K562 (cell line): ENCODE measurements around the gene IRS4. TPM values are rescaled to one million over a fixed set of nuclear protein-coding genes. Genes with fewer than 3 reads are reported as not detected.

Source experiments
- ATAC-seq: fragments of 200-7000 bp; cut with Tn5 transposase; 3 replicates; pipeline ENCODE4 v1.9.1; 2020; ENCODE audit warnings: moderate library complexity
- BruUV-seq: library from RNA; stranded (reverse); fragments of 400-500 nt; replicated peaks from 2 replicates; lab custom pipeline; 2021; lab: Mats Ljungman, UMichigan
- CTCF ChIA-PET: fragments of 300-600 bp; formaldehyde crosslinking; extraction: SDS; loops from one replicate; lab custom pipeline; 2021; ENCODE audit warnings: low intra/inter-chr PET ratio; lab: Yijun Ruan, JAX
- POLR2A ChIA-PET: fragments of 300-600, 350-650 bp; sonication (Branson Sonifier 250); formaldehyde crosslinking; extraction: SDS; loops from one replicate; lab custom pipeline; 2021; ENCODE audit warnings: antibody characterized with exemption, inconsistent platforms; lab: Yijun Ruan, JAX
- DNase-seq, 4 experiments: peaks; one replicate each; pipeline versions ENCODE4 v3.0.0 to v3.0.0-alpha.2; 2011 to 2018; ENCODE audit warnings: low spot score in 3 of 4, mixed read lengths in 3 of 4; ENCODE audit errors: extremely low read depth in 1 of 4
- FAIRE-seq: peaks from 2 replicates; lab custom pipeline; 2011; peaks lifted over from hg19 to GRCh38; lab: Jason Lieb, UNC
- H2AFZ ChIP-seq: 2 replicates; pipeline ENCODE4 v1.6.0; 2011; ENCODE audit warnings: low read depth, low read length, control low read depth, inconsistent platforms
- H3K27ac ChIP-seq: fragments of 200-600 bp; 3 replicates; pipeline ENCODE4 v1.8.0; 2011; ENCODE audit warnings: low read depth, mild to moderate bottlenecking, control low read depth, inconsistent platforms, low read length, moderate library complexity, mixed read lengths; ENCODE audit errors: extremely low read depth
- H3K27me3 ChIP-seq, 2 experiments: fragments of 300-600 bp in 1 of 2; 2 replicates in 1 of 2; 3 replicates in 1 of 2; pipeline versions ENCODE4 v1.6.0 to v1.8.0; 2011; ENCODE audit warnings: inconsistent platforms in 2 of 2, low read length in 2 of 2, mild to moderate bottlenecking in 1 of 2, mixed read lengths in 1 of 2, moderate library complexity in 1 of 2; ENCODE audit not compliant: control insufficient read depth in 2 of 2, insufficient read depth in 2 of 2
- H3K36me3 ChIP-seq: fragments of 300-600 bp; 3 replicates; pipeline ENCODE4 v1.8.0; 2011; ENCODE audit warnings: mild to moderate bottlenecking, low read length, inconsistent platforms; ENCODE audit not compliant: control insufficient read depth, insufficient read depth
- H3K4me1 ChIP-seq, 2 experiments: fragments of 200-600 bp in 1 of 2; replicated peaks in 1 of 2; 2 replicates in 1 of 2; 3 replicates in 1 of 2; pipeline versions ENCODE4 v1.5.1 to v1.8.0; 2011; ENCODE audit warnings: inconsistent platforms in 2 of 2, low read length in 2 of 2, mild to moderate bottlenecking in 1 of 2, mixed read lengths in 1 of 2, moderate library complexity in 1 of 2; ENCODE audit not compliant: control insufficient read depth in 2 of 2, insufficient read depth in 2 of 2
- H3K4me2 ChIP-seq: 2 replicates; pipeline ENCODE4 v1.6.1; 2011; ENCODE audit warnings: low read length, control low read depth, inconsistent platforms, mixed read lengths; ENCODE audit not compliant: insufficient read depth
- H3K4me3 ChIP-seq: fragments of 200-600 bp; sonication (generic), shearing (Covaris generic); 2 replicates; pipeline ENCODE4 v1.5.1; 2016; ENCODE audit warnings: control low read depth, inconsistent platforms
- H3K79me2 ChIP-seq: fragments of 200-600 bp; 3 replicates; pipeline ENCODE4 v1.8.0; 2011; ENCODE audit warnings: low read length, inconsistent platforms; ENCODE audit not compliant: control insufficient read depth, insufficient read depth
- H3K9ac ChIP-seq, 2 experiments: 2 replicates each; pipeline versions ENCODE4 v1.6.0 to v1.6.1; 2011; ENCODE audit warnings: low read depth in 2 of 2, low read length in 2 of 2, control low read depth in 1 of 2, inconsistent platforms in 1 of 2, mild to moderate bottlenecking in 1 of 2, mixed read lengths in 1 of 2; ENCODE audit not compliant: insufficient read depth in 1 of 2
- H3K9me1 ChIP-seq: one replicate; pipeline ENCODE4 v1.6.0; 2011; ENCODE audit warnings: inconsistent platforms, mild to moderate bottlenecking, low read length, moderate library complexity; ENCODE audit not compliant: control insufficient read depth, insufficient read depth
- H3K9me3 ChIP-seq: replicated peaks from 2 replicates; pipeline ENCODE4 v1.5.1; 2011; ENCODE audit warnings: low read depth, low read length, inconsistent platforms; ENCODE audit not compliant: control insufficient read depth, insufficient read depth
- H4K20me1 ChIP-seq: replicated peaks from 2 replicates; pipeline ENCODE4 v1.6.1; 2011; ENCODE audit warnings: low read length, inconsistent platforms, mixed read lengths; ENCODE audit not compliant: control insufficient read depth, insufficient read depth
- CSDE1 ChIP-seq, 2 experiments: fragments of 450-650 bp; IDR thresholded peaks; 2 replicates each; pipeline ENCODE4 v1.6.1; 2016; ENCODE audit warnings: mild to moderate bottlenecking in 1 of 2
- EGR1 ChIP-seq: fragments of 450-650 bp; conservative IDR thresholded peaks from 2 replicates; pipeline ENCODE4 v1.6.1; 2017; ENCODE audit warnings: mild to moderate bottlenecking
- FOS ChIP-seq: IDR thresholded peaks from 3 replicates; pipeline ENCODE4 v1.6.1; 2011; ENCODE audit not compliant: insufficient read length; ENCODE audit errors: extremely low read depth
- GTF2A2 ChIP-seq: IDR thresholded peaks from 2 replicates; pipeline ENCODE4 v1.6.1; 2016; ENCODE audit warnings: mild to moderate bottlenecking, missing genetic modification characterization, missing compliant biosample characterization
- KLF16 ChIP-seq: IDR thresholded peaks from 2 replicates; pipeline ENCODE4 v1.6.1; 2016; ENCODE audit warnings: antibody characterized with exemption
- NCOA1 ChIP-seq: fragments of 450-650 bp; IDR thresholded peaks from 2 replicates; pipeline ENCODE4 v1.6.1; 2016; ENCODE audit warnings: low read depth
- NEUROD1 ChIP-seq: fragments of 150-350 bp; IDR thresholded peaks from 2 replicates; pipeline ENCODE4 v1.6.1; 2014; ENCODE audit warnings: borderline replicate concordance, low read length, low read depth; ENCODE audit not compliant: partially characterized antibody
- PATZ1 ChIP-seq: fragments of 250-450 bp; sonication (Bioruptor Pico); IDR thresholded peaks from 2 replicates; pipeline ENCODE4 v1.5.0; 2020; ENCODE audit warnings: mild to moderate bottlenecking, borderline replicate concordance
- PML ChIP-seq: IDR thresholded peaks from 2 replicates; pipeline ENCODE4 v1.6.1; 2012; ENCODE audit warnings: low read length, inconsistent platforms
- RCOR1 ChIP-seq, 2 experiments: IDR thresholded peaks; 2 replicates each; pipeline ENCODE4 v1.6.1; 2012; ENCODE audit warnings: low read depth in 2 of 2, low read length in 2 of 2, borderline replicate concordance in 1 of 2, improper control_type of control experiment in 1 of 2
- SIN3A ChIP-seq, 2 experiments: fragments of 150-350 bp in 1 of 2; IDR thresholded peaks; 2 replicates each; pipeline ENCODE4 v1.6.1; 2011 to 2016; ENCODE audit warnings: borderline replicate concordance in 2 of 2, low read depth in 2 of 2, low read length in 2 of 2, mild to moderate bottlenecking in 2 of 2, moderate library complexity in 2 of 2; ENCODE audit not compliant: control insufficient read depth in 1 of 2
- TARDBP ChIP-seq: fragments of 450-650 bp; IDR thresholded peaks from 2 replicates; pipeline ENCODE4 v1.6.1; 2016
- TCFL5 ChIP-seq: fragments of 250-450 bp; sonication (Bioruptor Pico); conservative IDR thresholded peaks from 2 replicates; pipeline ENCODE4 v1.6.1; 2021; ENCODE audit warnings: mild to moderate bottlenecking, moderate library complexity, matching md5 sums
- ZC3H8 ChIP-seq: fragments of 450-650 bp; IDR thresholded peaks from 2 replicates; pipeline ENCODE4 v1.6.1; 2017
- ZNF639 ChIP-seq, 2 experiments: fragments of 200-800 bp in 1 of 2; sonication (Bioruptor generic) in 1 of 2; sonication (generic) in 1 of 2; formaldehyde crosslinking in 1 of 2; IDR thresholded peaks in 1 of 2; conservative IDR thresholded peaks in 1 of 2; 2 replicates each; pipeline versions ENCODE4 v1.5.0 to v1.6.1; 2016 to 2020; ENCODE audit warnings: missing compliant biosample characterization in 1 of 2, missing genetic modification characterization in 1 of 2, missing genetic modification reagents in 1 of 2
- WGBS: fragments of 100-300 bp; shearing (Covaris generic); methylation state at CpG from one replicate; pipeline ENCODE4 v1.1.6; 2016; ENCODE audit warnings: low coverage, mixed read lengths; ENCODE audit not compliant: insufficient coverage; ENCODE audit errors: missing lambda C conversion rate; 5-methylcytosine and 5-hydroxymethylcytosine counted together
- in situ Hi-C: fragments of 300-500 bp; cut with MboI; formaldehyde crosslinking; loops from 4 replicates; pipeline ENCODE4 v1.15.0; 2018; ENCODE audit warnings: inconsistent platforms, mixed read lengths
- intact Hi-C: fragments of 100-400 bp; cut with micrococcal nuclease; formaldehyde crosslinking; loops from 2 replicates; pipeline ENCODE4 v1.14.2; 2022
- polyA plus RNA-seq, 8 experiments: library from polyadenylated mRNA; depleted of rRNA in 4 of 8; stranded (reverse) in 5 of 8; unstranded in 3 of 8; fragments of >200 nt; fragmentation: Nextera tagmentation in 2 of 8; fragmentation: Illumina TruSeq in 1 of 8; extraction: Ambion mirVana in 2 of 8; extraction: Trizol in 1 of 8; gene quantifications; 2 replicates each; pipeline versions ENCODE4 v1.2.1 to v1.2.3, GENCODE V29; 2011 to 2014; ENCODE audit warnings: inconsistent platforms in 1 of 8, missing spikeins in 1 of 8
- total RNA-seq, 7 experiments: library from RNA; depleted of rRNA in 6 of 7; stranded (reverse); fragments of >200 nt in 6 of 7; fragmentation: Illumina TruSeq in 2 of 7; extraction: Trizol in 2 of 7; gene quantifications; 2 replicates each; pipeline versions ENCODE4 v1.2.1 to v1.2.3, GENCODE V29; 2011 to 2021; ENCODE audit warnings: low replicate concordance in 1 of 7

Gene IRS4
- total and polyA plus RNA-seq, 9 of the 15 experiments (the other 6 are each of a cell fraction or from before 2014, with no cell fraction given): not detected

DNA sequence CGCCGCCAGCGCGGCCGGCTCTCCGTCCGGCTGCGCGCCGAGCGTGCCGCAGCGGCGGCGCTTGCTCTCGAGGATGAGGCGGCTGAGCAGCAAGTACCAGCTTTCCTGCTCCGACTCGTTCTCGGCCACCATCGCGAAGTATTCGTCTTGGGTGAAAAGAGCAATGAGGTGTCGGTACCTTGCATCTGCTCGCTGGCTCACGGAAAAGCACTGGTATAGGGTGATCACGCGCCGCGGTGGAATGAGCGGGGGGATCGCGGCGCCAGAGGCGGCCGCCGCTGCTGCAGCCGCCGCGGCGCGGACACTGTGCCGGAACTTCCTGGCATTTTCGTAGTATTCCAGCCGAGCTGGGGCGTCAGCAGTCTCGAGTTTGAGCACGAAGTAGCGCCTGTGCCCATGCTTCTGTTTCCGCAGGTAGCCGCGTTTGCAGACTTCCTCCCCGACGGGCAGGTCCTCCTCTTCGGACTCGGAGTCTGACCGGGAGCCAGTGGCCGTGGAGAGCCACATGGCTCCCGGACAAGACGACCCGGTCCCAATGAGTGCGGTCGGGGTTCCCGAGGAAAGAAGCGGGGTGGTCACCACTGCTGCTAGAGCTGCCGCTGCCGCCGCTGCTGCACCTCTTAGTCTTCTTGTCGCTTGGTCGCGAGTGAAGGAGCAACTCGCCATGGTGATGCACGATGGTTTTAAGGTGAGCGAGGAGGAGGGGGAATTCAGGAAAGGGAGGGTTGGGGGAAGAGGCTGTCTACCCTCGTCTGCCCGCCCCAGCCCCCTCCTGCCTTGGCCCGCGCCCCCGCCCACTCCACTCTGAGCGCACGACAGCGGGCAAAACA is 469 bp downstream of the IRS4 start:
- CTCF ChIA-PET: no interaction called here
- Histone ChIP-seq H3K9me1 (no peaks in the 10 kb centered on the region), H3K27ac (no peak overlapping the region), H3K27me3 (peaks cover 0 to 19% of the 10 kb centered on the region in 2 experiments; a peak in 2 of 5 replicates), H3K9me3 (no peaks in the 10 kb centered on the region), H3K79me2 (no peaks in the 10 kb centered on the region), H3K36me3 (no peaks in the 10 kb centered on the region), H3K4me1 (peaks cover 0 to 13% of the 10 kb centered on the region in 2 experiments; a peak in 2 of 5 replicates), H4K20me1 (no peaks in the 10 kb centered on the region), H3K9ac (no peak overlapping the region), H3K4me2 (no peak overlapping the region), H3K4me3 (no peak overlapping the region), H2AFZ (no peak overlapping the region)
- ATAC-seq: no peak
- no peak for DNase-seq
- intact Hi-C loops: no loop called here
- in situ Hi-C loops: no loop called here
- TF ChIP-seq TARDBP: no peak
- TF ChIP-seq FOS: no peak
- TF ChIP-seq EGR1: no peak
- no peak for TF ChIP-seq PATZ1
- no peak for TF ChIP-seq NCOA1
- no peak for TF ChIP-seq CSDE1 (IDR thresholded peaks at IDR 0.05)
- TF ChIP-seq GTF2A2: no peak
- no peak for TF ChIP-seq PML
- no peak for TF ChIP-seq NEUROD1
- TF ChIP-seq TCFL5 (CRISPR knock-in tag): no peak
- no peak for TF ChIP-seq ZNF639 (CRISPR knock-in tag; conservative IDR thresholded peaks at IDR 0.05 in 1 of 2, IDR thresholded peaks at IDR 0.05 in 1 of 2)
- no peak for TF ChIP-seq SIN3A (IDR thresholded peaks at IDR 0.05; ENCODE audit: borderline replicate concordance in 2 of 2, control insufficient read depth in 1 of 2, low read depth in 2 of 2, low read length in 2 of 2)
- no peak for TF ChIP-seq RCOR1 (IDR thresholded peaks at IDR 0.05; ENCODE audit: borderline replicate concordance in 1 of 2, low read depth in 2 of 2, low read length in 2 of 2)
- TF ChIP-seq ZC3H8: no peak
- TF ChIP-seq KLF16: no peak
- no TSS peak for BruUV-seq
- WGBS: 56% methylated on average over 25 of the region's 82 CpGs
- no peak for FAIRE-seq
- POLR2A ChIA-PET: no interaction called here
